Inflammatory macrophage (primary cell): ENCODE results near the gene GPRASP1.

ENCODE experiments used
- DNase-seq, 2 donors: peaks; one replicate each; pipeline ENCODE4 v3.0.0-alpha.2; 2020 to 2022

GPRASP1 gene

DNA sequence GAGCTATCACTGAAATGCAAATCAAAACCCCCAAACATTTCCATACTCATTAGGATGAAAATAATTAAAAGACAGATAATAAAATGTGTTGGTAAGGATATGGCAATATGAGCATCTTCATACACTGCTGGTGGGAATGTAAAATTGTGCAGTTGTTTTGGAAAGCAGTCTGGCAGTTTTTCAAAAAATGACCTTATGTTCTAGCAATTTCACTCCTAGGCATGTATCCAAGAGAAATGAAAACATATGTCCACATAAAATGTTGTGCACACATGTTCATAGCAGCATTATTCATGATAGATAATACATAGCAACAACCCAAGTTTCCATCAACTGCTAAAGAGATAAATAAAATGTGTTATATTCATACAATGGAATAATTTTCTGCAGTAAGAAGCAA, 46.2 kb downstream of the GPRASP1 start:
- DNase-seq, result no peak
